Neural cell (in vitro differentiated cells): ENCODE results near the gene MYO3A. TPM values are rescaled to one million over a fixed set of nuclear protein-coding genes. Genes with fewer than 3 reads are reported as not detected.

Experiments
- H2AFZ ChIP-seq: fragments of 200-600, 300-800 bp; sonication (generic), shearing (Covaris generic); 2 replicates; pipeline ENCODE4 v1.6.0; 2014; ENCODE audit warnings: low read depth, mild to moderate bottlenecking, antibody characterized with exemption, low read length, moderate library complexity
- H3F3A ChIP-seq: fragments of 200-600 bp; shearing (Covaris generic); 2 replicates; pipeline ENCODE4 v1.6.1; 2016; ENCODE audit warnings: mild to moderate bottlenecking, moderate library complexity, mixed read lengths, antibody characterized with exemption, low read length; ENCODE audit not compliant: insufficient read depth, poor library complexity, severe bottlenecking
- H3K27ac ChIP-seq: fragments of 200-600, 300-800 bp; sonication (generic), shearing (Covaris generic); 2 replicates; pipeline ENCODE4 v1.5.1; 2014; ENCODE audit warnings: mild to moderate bottlenecking, low read length, moderate library complexity
- H3K27me3 ChIP-seq: fragments of 300-800, 200-600 bp; sonication (generic), shearing (Covaris generic); 2 replicates; pipeline ENCODE4 v1.6.0; 2014; ENCODE audit warnings: mild to moderate bottlenecking, low read depth, low read length, moderate library complexity; ENCODE audit not compliant: insufficient read depth
- H3K36me3 ChIP-seq: fragments of 300-800, 200-600 bp; sonication (generic), shearing (Covaris generic); 2 replicates; pipeline ENCODE4 v1.5.1; 2014; ENCODE audit warnings: mild to moderate bottlenecking, antibody characterized with exemption, low read length, moderate library complexity; ENCODE audit not compliant: insufficient read depth
- H3K4me2 ChIP-seq: fragments of 300-800, 200-600 bp; sonication (generic), shearing (Covaris generic); 2 replicates; pipeline ENCODE4 v1.6.0; 2014; ENCODE audit warnings: mild to moderate bottlenecking, low read length
- H3K4me3 ChIP-seq: fragments of 300-800, 200-600 bp; sonication (generic), shearing (Covaris generic); 2 replicates; pipeline ENCODE4 v1.5.1; 2014; ENCODE audit warnings: mild to moderate bottlenecking, low read length, moderate library complexity
- H3K79me2 ChIP-seq: fragments of 200-600 bp; shearing (Covaris generic); replicated peaks from 2 replicates; pipeline ENCODE4 v1.6.0; 2014; ENCODE audit warnings: mild to moderate bottlenecking, low read length, moderate library complexity; ENCODE audit not compliant: insufficient read depth
- H3K9ac ChIP-seq: fragments of 300-800, 200-600 bp; sonication (generic), shearing (Covaris generic); 2 replicates; pipeline ENCODE4 v1.6.1; 2016; ENCODE audit warnings: mild to moderate bottlenecking, low read length, mixed read lengths
- H3K9me2 ChIP-seq: fragments of 200-600 bp; shearing (Covaris generic); 2 replicates; pipeline ENCODE4 v1.6.1; 2016; ENCODE audit warnings: mild to moderate bottlenecking, low read length, mixed read lengths; ENCODE audit not compliant: insufficient read depth
- H3K9me3 ChIP-seq: fragments of 200-600, 300-800 bp; sonication (generic), shearing (Covaris generic); 2 replicates; pipeline ENCODE4 v1.6.1; 2016; ENCODE audit warnings: mild to moderate bottlenecking, mixed run types, low read length, moderate library complexity, mixed read lengths
- H4K20me1 ChIP-seq: fragments of 200-600 bp; shearing (Covaris generic); 2 replicates; pipeline ENCODE4 v1.6.1; 2016; ENCODE audit warnings: mild to moderate bottlenecking, mixed run types; ENCODE audit not compliant: insufficient read depth
- EP300 ChIP-seq: fragments of 450-650 bp; conservative IDR thresholded peaks from 2 replicates; pipeline ENCODE4 v1.6.1; 2014; ENCODE audit warnings: antibody characterized with exemption, mild to moderate bottlenecking, moderate library complexity; ENCODE audit not compliant: poor library complexity, severe bottlenecking
- EZH2 ChIP-seq: fragments of 200-600, 300-800 bp; shearing (Covaris generic), sonication (generic); IDR thresholded peaks from 2 replicates; pipeline ENCODE4 v1.6.1; 2014; ENCODE audit warnings: antibody characterized with exemption, low read length, borderline replicate concordance, mild to moderate bottlenecking; ENCODE audit not compliant: insufficient read depth, poor library complexity, severe bottlenecking
- MXI1 ChIP-seq: fragments of 450-650 bp; conservative IDR thresholded peaks from 2 replicates; pipeline ENCODE4 v1.6.1; 2014; ENCODE audit warnings: antibody characterized with exemption, mild to moderate bottlenecking; ENCODE audit not compliant: poor library complexity, severe bottlenecking
- POLR2AphosphoS5 ChIP-seq: IDR thresholded peaks from 2 replicates; pipeline ENCODE4 v1.6.1; 2012
- RAD21 ChIP-seq: fragments of 450-650 bp; conservative IDR thresholded peaks from 2 replicates; pipeline ENCODE4 v1.6.1; 2014; ENCODE audit warnings: antibody characterized with exemption, mild to moderate bottlenecking, moderate library complexity
- SMC3 ChIP-seq: fragments of 450-650 bp; conservative IDR thresholded peaks from 2 replicates; pipeline ENCODE4 v1.6.1; 2014; ENCODE audit warnings: antibody characterized with exemption, mild to moderate bottlenecking, moderate library complexity; ENCODE audit not compliant: poor library complexity
- TAF1 ChIP-seq: IDR thresholded peaks from 2 replicates; pipeline ENCODE4 v1.6.1; 2012; ENCODE audit warnings: low read depth
- polyA plus RNA-seq: library from polyadenylated mRNA; depleted of rRNA; stranded (reverse); fragments of >200 nt; gene quantifications from 2 replicates; pipeline ENCODE4 v1.2.3, GENCODE V29; 2014
- TF ChIP-seq, protein P1 (sequence below): IDR thresholded peaks from 2 replicates; pipeline ENCODE4 v1.6.1; 2012; ENCODE audit warnings: borderline replicate concordance
- TF ChIP-seq, protein P2 (sequence below): fragments of 450-650 bp; IDR thresholded peaks from 2 replicates; pipeline ENCODE4 v1.5.1; 2014; ENCODE audit warnings: antibody characterized with exemption, mild to moderate bottlenecking, moderate library complexity; ENCODE audit not compliant: poor library complexity, severe bottlenecking

Gene MYO3A
- polyA plus RNA-seq, 1 donor from 2014 or later, result 4.1 TPM

DNA sequence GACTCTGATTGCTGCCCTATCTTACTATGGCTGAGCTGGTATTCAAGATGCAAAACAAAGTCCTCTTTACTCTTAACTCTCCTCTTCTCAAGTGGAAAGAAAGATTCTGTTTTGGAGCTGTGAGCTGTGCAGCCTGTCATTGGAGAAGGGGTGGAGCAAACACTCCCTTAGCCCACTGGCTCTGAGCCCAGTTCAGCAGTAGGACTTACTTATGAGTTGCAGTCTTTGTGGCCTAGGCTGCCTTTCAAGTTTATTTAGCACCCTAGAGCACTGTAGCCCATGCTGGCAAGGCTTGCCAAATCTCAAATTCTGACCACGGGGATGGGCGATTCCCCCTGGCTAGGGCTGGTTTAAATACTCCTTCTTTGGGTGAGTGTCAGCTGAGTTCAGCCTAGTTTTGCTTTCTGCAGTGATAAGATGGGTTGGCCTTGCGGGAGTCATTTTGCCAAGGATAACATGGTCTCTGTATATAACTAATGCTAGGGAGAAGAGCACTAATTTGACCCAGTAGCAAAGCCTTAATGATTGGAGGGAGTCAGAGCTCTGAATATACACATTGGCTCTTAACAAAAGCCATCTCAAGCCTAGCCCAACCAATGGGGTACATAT is 110.2 kb downstream of the MYO3A start (continued):
- TF ChIP-seq EP300, result no peak
- TF ChIP-seq EZH2, result no peak
- TF ChIP-seq TAF1, result no peak

DNA sequence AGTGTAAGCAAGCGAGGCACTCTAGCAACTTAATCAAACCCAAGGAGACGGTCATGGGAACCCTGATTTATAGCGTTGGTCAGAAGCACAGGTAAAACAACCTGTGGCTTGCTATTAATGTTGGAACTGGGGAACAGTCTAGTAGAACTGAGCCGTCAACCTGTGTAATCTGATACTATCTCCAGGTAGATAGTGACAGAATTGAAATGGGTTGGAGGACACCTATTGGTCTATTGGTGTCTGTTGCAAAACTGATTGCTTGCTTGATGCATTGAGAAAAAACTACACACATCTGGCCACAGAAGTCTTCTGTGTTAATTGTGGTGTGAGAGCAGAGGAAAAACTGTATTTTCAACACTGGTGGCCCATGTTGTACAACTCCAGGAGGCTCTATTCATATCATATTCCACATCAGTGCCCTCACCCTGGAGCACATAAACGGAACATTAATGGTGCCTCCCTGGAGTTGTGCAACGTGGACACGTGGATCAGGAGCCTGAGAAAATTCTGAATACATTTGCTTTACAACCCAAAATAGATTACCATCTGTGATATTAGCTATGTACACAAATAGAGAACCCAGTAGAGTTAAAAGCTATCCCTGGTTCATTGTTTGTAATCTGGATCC is 112.2 kb downstream of the MYO3A start:
- TF ChIP-seq MXI1 (no peak), EZH2 (no peak), SMC3 (no peak), RAD21 (no peak), POLR2AphosphoS5 (no peak), TAF1 (no peak), EP300 (no peak)
- TF ChIP-seq, protein P1, sequence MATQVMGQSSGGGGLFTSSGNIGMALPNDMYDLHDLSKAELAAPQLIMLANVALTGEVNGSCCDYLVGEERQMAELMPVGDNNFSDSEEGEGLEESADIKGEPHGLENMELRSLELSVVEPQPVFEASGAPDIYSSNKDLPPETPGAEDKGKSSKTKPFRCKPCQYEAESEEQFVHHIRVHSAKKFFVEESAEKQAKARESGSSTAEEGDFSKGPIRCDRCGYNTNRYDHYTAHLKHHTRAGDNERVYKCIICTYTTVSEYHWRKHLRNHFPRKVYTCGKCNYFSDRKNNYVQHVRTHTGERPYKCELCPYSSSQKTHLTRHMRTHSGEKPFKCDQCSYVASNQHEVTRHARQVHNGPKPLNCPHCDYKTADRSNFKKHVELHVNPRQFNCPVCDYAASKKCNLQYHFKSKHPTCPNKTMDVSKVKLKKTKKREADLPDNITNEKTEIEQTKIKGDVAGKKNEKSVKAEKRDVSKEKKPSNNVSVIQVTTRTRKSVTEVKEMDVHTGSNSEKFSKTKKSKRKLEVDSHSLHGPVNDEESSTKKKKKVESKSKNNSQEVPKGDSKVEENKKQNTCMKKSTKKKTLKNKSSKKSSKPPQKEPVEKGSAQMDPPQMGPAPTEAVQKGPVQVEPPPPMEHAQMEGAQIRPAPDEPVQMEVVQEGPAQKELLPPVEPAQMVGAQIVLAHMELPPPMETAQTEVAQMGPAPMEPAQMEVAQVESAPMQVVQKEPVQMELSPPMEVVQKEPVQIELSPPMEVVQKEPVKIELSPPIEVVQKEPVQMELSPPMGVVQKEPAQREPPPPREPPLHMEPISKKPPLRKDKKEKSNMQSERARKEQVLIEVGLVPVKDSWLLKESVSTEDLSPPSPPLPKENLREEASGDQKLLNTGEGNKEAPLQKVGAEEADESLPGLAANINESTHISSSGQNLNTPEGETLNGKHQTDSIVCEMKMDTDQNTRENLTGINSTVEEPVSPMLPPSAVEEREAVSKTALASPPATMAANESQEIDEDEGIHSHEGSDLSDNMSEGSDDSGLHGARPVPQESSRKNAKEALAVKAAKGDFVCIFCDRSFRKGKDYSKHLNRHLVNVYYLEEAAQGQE, result no peak
- TF ChIP-seq, protein P2, sequence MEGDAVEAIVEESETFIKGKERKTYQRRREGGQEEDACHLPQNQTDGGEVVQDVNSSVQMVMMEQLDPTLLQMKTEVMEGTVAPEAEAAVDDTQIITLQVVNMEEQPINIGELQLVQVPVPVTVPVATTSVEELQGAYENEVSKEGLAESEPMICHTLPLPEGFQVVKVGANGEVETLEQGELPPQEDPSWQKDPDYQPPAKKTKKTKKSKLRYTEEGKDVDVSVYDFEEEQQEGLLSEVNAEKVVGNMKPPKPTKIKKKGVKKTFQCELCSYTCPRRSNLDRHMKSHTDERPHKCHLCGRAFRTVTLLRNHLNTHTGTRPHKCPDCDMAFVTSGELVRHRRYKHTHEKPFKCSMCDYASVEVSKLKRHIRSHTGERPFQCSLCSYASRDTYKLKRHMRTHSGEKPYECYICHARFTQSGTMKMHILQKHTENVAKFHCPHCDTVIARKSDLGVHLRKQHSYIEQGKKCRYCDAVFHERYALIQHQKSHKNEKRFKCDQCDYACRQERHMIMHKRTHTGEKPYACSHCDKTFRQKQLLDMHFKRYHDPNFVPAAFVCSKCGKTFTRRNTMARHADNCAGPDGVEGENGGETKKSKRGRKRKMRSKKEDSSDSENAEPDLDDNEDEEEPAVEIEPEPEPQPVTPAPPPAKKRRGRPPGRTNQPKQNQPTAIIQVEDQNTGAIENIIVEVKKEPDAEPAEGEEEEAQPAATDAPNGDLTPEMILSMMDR, result no peak
- no peak overlapping the region for H2AFZ ChIP-seq
- H3K4me2 ChIP-seq, result no peak overlapping the region
- H3K9me3 ChIP-seq, result no peaks in the 10 kb centered on the region
- no peak overlapping the region for H3K9ac ChIP-seq
- no peaks in the 10 kb centered on the region for H3K9me2 ChIP-seq
- H4K20me1 ChIP-seq, result no peaks in the 10 kb centered on the region
- no peaks in the 10 kb centered on the region for H3K36me3 ChIP-seq
- H3K79me2 ChIP-seq, result no peaks in the 10 kb centered on the region
- H3K27ac ChIP-seq, result no peak overlapping the region
- H3K27me3 ChIP-seq, result no peaks in the 10 kb centered on the region
- no peaks in the 10 kb centered on the region for H3F3A ChIP-seq
- H3K4me3 ChIP-seq, result no peak overlapping the region

DNA sequence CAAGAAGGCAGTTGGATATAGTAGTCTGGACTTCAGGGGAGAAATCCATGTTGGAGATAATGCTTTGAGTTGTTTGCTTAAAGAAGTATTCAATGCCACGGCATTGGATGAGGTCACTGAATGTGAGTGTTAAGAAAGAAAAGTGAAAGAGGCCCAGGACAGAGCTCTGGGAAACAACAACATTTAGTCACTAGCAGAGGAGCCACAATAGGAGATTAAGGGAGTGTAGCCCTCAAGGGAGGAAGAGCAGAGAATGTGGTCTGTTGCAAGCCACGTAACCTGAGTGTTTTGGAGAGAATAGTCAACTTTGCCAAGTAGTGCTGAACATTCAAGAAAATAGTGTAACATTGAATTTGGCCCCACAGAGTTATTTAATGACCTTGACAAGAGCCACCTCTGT is 114.7 kb downstream of the MYO3A start:
- Histone ChIP-seq H3K36me3 (no peaks in the 10 kb centered on the region), H3F3A (no peaks in the 10 kb centered on the region), H3K9me2 (no peaks in the 10 kb centered on the region), H3K9me3 (no peaks in the 10 kb centered on the region), H3K79me2 (no peaks in the 10 kb centered on the region), H3K27me3 (no peaks in the 10 kb centered on the region), H4K20me1 (no peaks in the 10 kb centered on the region), H2AFZ (no peak overlapping the region), H3K4me2 (no peak overlapping the region), H3K4me3 (no peak overlapping the region), H3K27ac (no peak overlapping the region), H3K9ac (no peak overlapping the region)
- TF ChIP-seq MXI1, result no peak
- TF ChIP-seq EZH2, result no peak
- TF ChIP-seq, protein P2, result no peak
- no peak for TF ChIP-seq EP300
- TF ChIP-seq SMC3, result no peak
- TF ChIP-seq RAD21, result no peak
- TF ChIP-seq TAF1, result no peak
- TF ChIP-seq POLR2AphosphoS5, result no peak
- TF ChIP-seq, protein P1, result no peak
